Astrocyte of the spinal cord (primary cell): ENCODE measurements around the gene ATP2A3.

Source experiments
- DNase-seq: peaks from one replicate; pipeline ENCODE4 v3.0.0; 2011; ENCODE audit warnings: low read depth, low spot score
- H3K4me3 ChIP-seq: 2 replicates; pipeline ENCODE4 v1.5.1; 2011; ENCODE audit warnings: low read depth, mild to moderate bottlenecking, low read length, moderate library complexity
- in situ Hi-C: cut with HindIII; loops from 2 replicates; pipeline ENCODE4 v1.10.0; 2017; ENCODE audit warnings: low sequenced_read_pairs
- TF ChIP-seq, protein P1 (sequence below): IDR thresholded peaks from 2 replicates; pipeline ENCODE4 v1.5.1; 2012; ENCODE audit warnings: low read depth, mild to moderate bottlenecking, low read length, inconsistent platforms

Gene ATP2A3

DNA sequence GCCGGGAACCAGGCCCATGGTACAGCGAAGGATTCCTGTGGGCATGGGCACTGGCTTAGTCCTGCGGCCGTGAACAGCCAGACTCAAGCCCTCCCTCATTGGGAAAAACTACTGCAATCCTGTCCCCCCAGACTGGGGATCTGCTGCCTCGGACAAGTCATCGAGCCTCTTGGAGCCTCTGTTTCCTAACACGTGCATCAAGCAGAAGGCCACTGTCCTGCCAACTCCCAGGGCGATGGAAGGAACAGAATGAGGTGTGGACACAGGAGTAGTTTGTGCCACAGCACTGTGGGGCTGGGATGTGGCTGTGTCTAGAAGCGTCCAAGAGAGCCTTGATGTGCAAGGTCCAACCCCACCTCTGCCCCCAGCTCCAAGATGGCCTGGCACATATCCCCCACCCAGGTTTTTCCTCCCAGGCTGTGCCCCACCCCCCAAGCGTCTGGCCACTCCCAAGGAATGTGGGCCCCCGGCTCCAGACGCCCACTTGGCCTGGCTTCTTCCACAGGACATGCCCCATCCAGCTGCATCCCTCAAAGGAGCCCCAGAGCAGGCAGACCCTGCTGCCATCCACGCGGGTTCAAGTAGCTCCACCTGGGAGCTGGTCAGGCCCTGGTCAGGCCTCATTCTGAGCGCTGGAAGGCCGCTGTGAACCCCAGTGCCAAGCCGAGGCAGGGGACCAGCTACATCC lies 74.8 kb downstream of the ATP2A3 start:
- TF ChIP-seq, protein P1, sequence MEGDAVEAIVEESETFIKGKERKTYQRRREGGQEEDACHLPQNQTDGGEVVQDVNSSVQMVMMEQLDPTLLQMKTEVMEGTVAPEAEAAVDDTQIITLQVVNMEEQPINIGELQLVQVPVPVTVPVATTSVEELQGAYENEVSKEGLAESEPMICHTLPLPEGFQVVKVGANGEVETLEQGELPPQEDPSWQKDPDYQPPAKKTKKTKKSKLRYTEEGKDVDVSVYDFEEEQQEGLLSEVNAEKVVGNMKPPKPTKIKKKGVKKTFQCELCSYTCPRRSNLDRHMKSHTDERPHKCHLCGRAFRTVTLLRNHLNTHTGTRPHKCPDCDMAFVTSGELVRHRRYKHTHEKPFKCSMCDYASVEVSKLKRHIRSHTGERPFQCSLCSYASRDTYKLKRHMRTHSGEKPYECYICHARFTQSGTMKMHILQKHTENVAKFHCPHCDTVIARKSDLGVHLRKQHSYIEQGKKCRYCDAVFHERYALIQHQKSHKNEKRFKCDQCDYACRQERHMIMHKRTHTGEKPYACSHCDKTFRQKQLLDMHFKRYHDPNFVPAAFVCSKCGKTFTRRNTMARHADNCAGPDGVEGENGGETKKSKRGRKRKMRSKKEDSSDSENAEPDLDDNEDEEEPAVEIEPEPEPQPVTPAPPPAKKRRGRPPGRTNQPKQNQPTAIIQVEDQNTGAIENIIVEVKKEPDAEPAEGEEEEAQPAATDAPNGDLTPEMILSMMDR: no peak
- no peak overlapping the region for H3K4me3 ChIP-seq
- peak; percentile 17 for DNase-seq
- in situ Hi-C loops: no loop called here

- in situ Hi-C loops: no loop called here
- no peak overlapping the region for H3K4me3 ChIP-seq
- TF ChIP-seq, protein P1: no peak
- DNase-seq: peak; percentile 95
Measured at GRCh38 chr17:3888343-3889171, 75.7 kb downstream of the ATP2A3 start.

- DNase-seq: peak; percentile 29
- TF ChIP-seq, protein P1: no peak
- in situ Hi-C loops: no loop called here
- no peak overlapping the region for H3K4me3 ChIP-seq
Measured at GRCh38 chr17:3887804-3888203, 76.4 kb downstream of the ATP2A3 start.

DNA sequence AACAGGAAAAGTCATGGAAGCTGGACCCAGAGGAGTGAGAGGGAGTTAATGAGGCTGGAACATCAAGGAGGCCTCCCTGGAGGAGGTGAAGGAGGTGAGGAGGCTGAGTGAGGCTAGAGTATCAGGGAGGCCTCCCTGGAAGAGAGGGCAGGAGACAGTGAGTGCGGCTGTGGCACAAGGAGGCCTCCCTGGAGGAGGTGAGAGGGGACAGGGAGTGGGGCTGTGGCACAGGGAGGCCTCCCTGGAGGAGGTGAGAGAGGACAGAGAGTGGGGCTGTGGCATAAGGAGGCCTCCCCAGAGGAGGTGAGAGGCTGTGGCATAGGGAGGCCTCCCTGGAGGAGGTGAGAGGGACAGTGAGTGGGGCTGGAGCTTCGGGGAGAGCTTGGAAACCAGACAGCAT lies 76.8 kb downstream of the ATP2A3 start:
- TF ChIP-seq, protein P1: no peak
- in situ Hi-C loops: no loop called here
- H3K4me3 ChIP-seq: no peak overlapping the region
- DNase-seq: no peak

GRCh38 chr17:3886776-3887175 lies 77.5 kb downstream of the ATP2A3 start:
- DNase-seq: no peak
- no peak overlapping the region for H3K4me3 ChIP-seq
- TF ChIP-seq, protein P1: no peak
- in situ Hi-C loops: no loop called here

GRCh38 chr17:3885970-3886369 lies 78.3 kb downstream of the ATP2A3 start:
- in situ Hi-C loops: no loop called here
- TF ChIP-seq, protein P1: no peak
- DNase-seq: peak; percentile 82
- H3K4me3 ChIP-seq: no peak overlapping the region
